HepG2 (cell line): ENCODE results near the gene PLCXD3. TPM values are rescaled to one million over a fixed set of nuclear protein-coding genes. Genes with fewer than 3 reads are reported as not detected.

Experiments
- ATAC-seq: fragments of 200-7000 bp; cut with Tn5 transposase; 3 replicates; pipeline ENCODE4 v1.9.1; 2020; ENCODE audit warnings: mild to moderate bottlenecking, moderate library complexity
- BruUV-seq: library from RNA; stranded (reverse); fragments of 400-500 nt; replicated peaks from 2 replicates; lab custom pipeline; 2021; lab: Mats Ljungman, UMichigan
- CTCF ChIA-PET: fragments of 300-600 bp; formaldehyde crosslinking; extraction: SDS; loops from one replicate; lab custom pipeline; 2021; ENCODE audit warnings: low total read pairs, inconsistent platforms, low intra/inter-chr PET ratio; lab: Yijun Ruan, JAX
- POLR2A ChIA-PET: fragments of 350-600 bp; sonication (Branson Sonifier 250); formaldehyde crosslinking; loops from one replicate; lab custom pipeline; 2020; ENCODE audit warnings: antibody characterized with exemption, inconsistent platforms; lab: Yijun Ruan, JAX
- DNase-seq: peaks from one replicate; pipeline ENCODE4 v3.0.0-alpha.2; 2015; ENCODE audit warnings: low spot score
- FAIRE-seq: peaks from 3 replicates; lab custom pipeline; 2011; peaks lifted over from hg19 to GRCh38; lab: Jason Lieb, UNC
- H2AFZ ChIP-seq: one replicate; pipeline ENCODE4 v1.6.1; 2011; ENCODE audit warnings: low read length, inconsistent platforms
- H3K27ac ChIP-seq: fragments of 300-600 bp; 3 replicates; pipeline ENCODE4 v1.8.0; 2011; ENCODE audit warnings: mixed run types, mild to moderate bottlenecking, mixed read lengths, low read length, inconsistent platforms; ENCODE audit not compliant: insufficient read depth; ENCODE audit errors: extremely low read length
- H3K27me3 ChIP-seq, 2 experiments: fragments of 200-600 bp in 1 of 2; 2 replicates in 1 of 2; 3 replicates in 1 of 2; pipeline versions ENCODE4 v1.6.0 to v1.8.0; 2011; ENCODE audit warnings: low read length in 2 of 2, mild to moderate bottlenecking in 2 of 2, moderate library complexity in 2 of 2, inconsistent platforms in 1 of 2; ENCODE audit not compliant: insufficient read depth in 2 of 2, control insufficient read depth in 1 of 2
- H3K36me3 ChIP-seq, 2 experiments: fragments of 200-600 bp in 1 of 2; replicated peaks in 1 of 2; 2 replicates in 1 of 2; 3 replicates in 1 of 2; pipeline versions ENCODE4 v1.5.1 to v1.8.0; 2011; ENCODE audit warnings: low read length in 2 of 2, inconsistent platforms in 1 of 2; ENCODE audit not compliant: insufficient read depth in 2 of 2, control insufficient read depth in 1 of 2
- H3K4me1 ChIP-seq: 2 replicates; pipeline ENCODE4 v1.5.1; 2012; ENCODE audit warnings: low read length, inconsistent platforms; ENCODE audit not compliant: insufficient read depth
- H3K4me2 ChIP-seq: 2 replicates; pipeline ENCODE4 v1.6.0; 2011; ENCODE audit warnings: low read depth, low read length, inconsistent platforms
- H3K4me3 ChIP-seq, 3 experiments: fragments of 200-600 bp in 1 of 3; sonication (generic), shearing (Covaris generic) in 1 of 3; replicated peaks in 1 of 3; 2 replicates each; pipeline ENCODE4 v1.5.1; 2011 to 2016; ENCODE audit warnings: low read length in 3 of 3, inconsistent platforms in 2 of 3, low read depth in 2 of 3, mild to moderate bottlenecking in 2 of 3, control low read depth in 1 of 3, mixed read lengths in 1 of 3; ENCODE audit not compliant: insufficient read depth in 1 of 3
- H3K79me2 ChIP-seq: one replicate; pipeline ENCODE4 v1.6.1; 2011; ENCODE audit warnings: low read length, inconsistent platforms; ENCODE audit not compliant: insufficient read depth
- H3K9ac ChIP-seq: 2 replicates; pipeline ENCODE4 v1.6.0; 2011; ENCODE audit warnings: mild to moderate bottlenecking, low read depth, low read length, inconsistent platforms; ENCODE audit not compliant: insufficient read depth
- H3K9me3 ChIP-seq: 2 replicates; pipeline ENCODE4 v1.5.1; 2012; ENCODE audit warnings: mild to moderate bottlenecking, low read length
- H4K20me1 ChIP-seq: 2 replicates; pipeline ENCODE4 v1.6.0; 2011; ENCODE audit warnings: inconsistent platforms, mild to moderate bottlenecking, low read length, moderate library complexity; ENCODE audit not compliant: insufficient read depth
- ARID4A ChIP-seq: sonication (generic); formaldehyde crosslinking; IDR thresholded peaks from 2 replicates; pipeline ENCODE4 v1.5.0; 2020; ENCODE audit warnings: mild to moderate bottlenecking, missing genetic modification reagents, borderline replicate concordance
- HNRNPLL ChIP-seq: fragments of 200-400 bp; formaldehyde crosslinking; IDR thresholded peaks from 2 replicates; pipeline ENCODE4 v1.6.1; 2017; ENCODE audit warnings: mild to moderate bottlenecking, low read depth, low read length; ENCODE audit not compliant: poor library complexity, severe bottlenecking
- KAT8 ChIP-seq: IDR thresholded peaks from 2 replicates; pipeline ENCODE4 v1.6.1; 2016; ENCODE audit warnings: missing genetic modification reagents, missing compliant biosample characterization
- MTA1 ChIP-seq: sonication (generic); formaldehyde crosslinking; IDR thresholded peaks from 2 replicates; pipeline ENCODE4 v1.4.0; 2020; ENCODE audit warnings: missing genetic modification reagents, mild to moderate bottlenecking, borderline replicate concordance
- MYNN ChIP-seq: sonication (generic); formaldehyde crosslinking; IDR thresholded peaks from 2 replicates; pipeline ENCODE4 v1.4.0; 2020; ENCODE audit warnings: mild to moderate bottlenecking, low read depth, missing genetic modification reagents
- PAWR ChIP-seq: sonication (generic); formaldehyde crosslinking; IDR thresholded peaks from 2 replicates; pipeline ENCODE4 v1.4.0; 2020; ENCODE audit warnings: missing genetic modification reagents, mild to moderate bottlenecking, borderline replicate concordance
- PCBP2 ChIP-seq: fragments of 200-400 bp; formaldehyde crosslinking; optimal IDR thresholded peaks from 2 replicates; pipeline ENCODE3; 2018; ENCODE audit warnings: low read length, low read depth; ENCODE audit not compliant: poor library complexity, severe bottlenecking
- PRMT3 ChIP-seq: sonication (generic); formaldehyde crosslinking; IDR thresholded peaks from 2 replicates; pipeline ENCODE4 v1.8.1; 2022; ENCODE audit warnings: low read depth, mild to moderate bottlenecking, moderate library complexity, missing genetic modification reagents, borderline replicate concordance
- RBM39 ChIP-seq: fragments of 200-400 bp; formaldehyde crosslinking; IDR thresholded peaks from one replicate; pipeline ENCODE4 v1.6.1; 2018; ENCODE audit warnings: antibody characterized with exemption, mild to moderate bottlenecking, low read depth, low read length; ENCODE audit not compliant: poor library complexity, severe bottlenecking
- RNF2 ChIP-seq: fragments of 450-650 bp; conservative IDR thresholded peaks from 2 replicates; pipeline ENCODE4 v1.6.1; 2016; ENCODE audit warnings: low read depth
- SALL1 ChIP-seq: sonication (generic); formaldehyde crosslinking; IDR thresholded peaks from 2 replicates; pipeline ENCODE4 v1.8.0; 2022; ENCODE audit warnings: mild to moderate bottlenecking, missing genetic modification reagents
- SATB2 ChIP-seq: sonication (generic); formaldehyde crosslinking; IDR thresholded peaks from 2 replicates; pipeline ENCODE4 v1.5.0; 2020; ENCODE audit warnings: missing genetic modification reagents
- ZNF18 ChIP-seq: sonication (generic); formaldehyde crosslinking; IDR thresholded peaks from 2 replicates; pipeline ENCODE4 v1.8.0; 2022; ENCODE audit warnings: mild to moderate bottlenecking, missing genetic modification reagents; ENCODE audit not compliant: insufficient replicate concordance
- ZNF501 ChIP-seq: sonication (generic); formaldehyde crosslinking; IDR thresholded peaks from 2 replicates; pipeline ENCODE4 v1.5.1; 2020; ENCODE audit warnings: mild to moderate bottlenecking, moderate library complexity, missing genetic modification reagents
- ZNF616 ChIP-seq: sonication (generic); formaldehyde crosslinking; IDR thresholded peaks from 2 replicates; pipeline ENCODE4 v1.5.0; 2020; ENCODE audit warnings: low read depth, mild to moderate bottlenecking, missing genetic modification reagents
- in situ Hi-C: cut with HindIII; loops from 2 replicates; pipeline ENCODE4 v1.10.0; 2017; ENCODE audit warnings: low pct_unique_long_range_greater_than_20kb; ENCODE audit not compliant: extremely low pct_ligation_motif_present
- intact Hi-C: fragments of 100-400 bp; cut with micrococcal nuclease; formaldehyde crosslinking; loops from one replicate; pipeline ENCODE4 v1.10.0; 2022; ENCODE audit not compliant: unreplicated experiment
- polyA plus RNA-seq, 8 experiments: library from polyadenylated mRNA; depleted of rRNA in 3 of 8; stranded (reverse) in 7 of 8; unstranded in 1 of 8; fragments of >200 nt; fragmentation: Illumina TruSeq in 4 of 8; extraction: Trizol in 4 of 8; gene quantifications; 2 replicates each; pipeline versions ENCODE4 v1.2.1 to v1.2.3, GENCODE V29; 2011 to 2016; ENCODE audit warnings: low read depth in 4 of 8, missing spikeins in 1 of 8, mixed read lengths in 1 of 8; ENCODE audit not compliant: insufficient read depth in 1 of 8
- total RNA-seq, 5 experiments: library from RNA; depleted of rRNA; stranded (reverse); fragments of >200 nt; fragmentation: Illumina TruSeq; extraction: Trizol; gene quantifications; 2 replicates each; pipeline ENCODE4 v1.2.3, GENCODE V29; 2016; ENCODE audit warnings: low read depth in 1 of 5

The PLCXD3 gene
- total and polyA plus RNA-seq, 2 of the 13 experiments (the other 11 are each of a cell fraction or from before 2014, with no cell fraction given): not detected

GRCh38 chr5:41508186-41508585, 2.2 kb downstream of the PLCXD3 start:
- intact Hi-C loops: no loop called here

More at GRCh38 chr5:41508186-41508585, 2.2 kb downstream of the PLCXD3 start:
- Histone ChIP-seq H3K4me3 (no peak overlapping the region), H3K79me2 (no peaks in the 10 kb centered on the region), H3K27me3 (peaks cover 0 to 8% of the 10 kb centered on the region in 2 experiments; a peak in 2 of 5 replicates), H3K4me1 (no peaks in the 10 kb centered on the region), H3K9ac (no peak overlapping the region), H4K20me1 (no peaks in the 10 kb centered on the region), H2AFZ (no peak overlapping the region), H3K4me2 (no peak overlapping the region), H3K27ac (no peak overlapping the region), H3K36me3 (no peaks in the 10 kb centered on the region), H3K9me3 (no peaks in the 10 kb centered on the region)
- ChIA-PET POLR2A (no interaction called here), CTCF (no interaction called here)
- BruUV-seq: no TSS peak
- ATAC-seq: no peak
- TF ChIP-seq ZNF616 (CRISPR knock-in tag): no peak
- TF ChIP-seq SALL1 (CRISPR knock-in tag): no peak
- TF ChIP-seq ZNF18 (CRISPR knock-in tag): no peak
- no peak for TF ChIP-seq SATB2 (CRISPR knock-in tag)
- TF ChIP-seq RNF2: no peak
- no peak for TF ChIP-seq MYNN
- no peak for TF ChIP-seq ZNF501
- TF ChIP-seq PRMT3 (CRISPR knock-in tag): no peak
- no peak for TF ChIP-seq PCBP2
- TF ChIP-seq MTA1 (CRISPR knock-in tag): no peak
- no peak for TF ChIP-seq KAT8 (CRISPR knock-in tag)
- TF ChIP-seq PAWR (CRISPR knock-in tag): no peak
- no peak for TF ChIP-seq RBM39
- TF ChIP-seq ARID4A: no peak
- TF ChIP-seq HNRNPLL: no peak
- FAIRE-seq: no peak
- DNase-seq: no peak
- in situ Hi-C loops: no loop called here
